ENCODE measurements around the gene AGAP3.

- TF ChIP-seq, protein P1, sequence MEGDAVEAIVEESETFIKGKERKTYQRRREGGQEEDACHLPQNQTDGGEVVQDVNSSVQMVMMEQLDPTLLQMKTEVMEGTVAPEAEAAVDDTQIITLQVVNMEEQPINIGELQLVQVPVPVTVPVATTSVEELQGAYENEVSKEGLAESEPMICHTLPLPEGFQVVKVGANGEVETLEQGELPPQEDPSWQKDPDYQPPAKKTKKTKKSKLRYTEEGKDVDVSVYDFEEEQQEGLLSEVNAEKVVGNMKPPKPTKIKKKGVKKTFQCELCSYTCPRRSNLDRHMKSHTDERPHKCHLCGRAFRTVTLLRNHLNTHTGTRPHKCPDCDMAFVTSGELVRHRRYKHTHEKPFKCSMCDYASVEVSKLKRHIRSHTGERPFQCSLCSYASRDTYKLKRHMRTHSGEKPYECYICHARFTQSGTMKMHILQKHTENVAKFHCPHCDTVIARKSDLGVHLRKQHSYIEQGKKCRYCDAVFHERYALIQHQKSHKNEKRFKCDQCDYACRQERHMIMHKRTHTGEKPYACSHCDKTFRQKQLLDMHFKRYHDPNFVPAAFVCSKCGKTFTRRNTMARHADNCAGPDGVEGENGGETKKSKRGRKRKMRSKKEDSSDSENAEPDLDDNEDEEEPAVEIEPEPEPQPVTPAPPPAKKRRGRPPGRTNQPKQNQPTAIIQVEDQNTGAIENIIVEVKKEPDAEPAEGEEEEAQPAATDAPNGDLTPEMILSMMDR (IDR thresholded peaks at IDR 0.05) = no peak
- TF ChIP-seq POLR2A (IDR thresholded peaks at IDR 0.05) = no peak
Observed at GRCh38 chr7:151148319-151149259, 62.3 kb downstream of the AGAP3 start.

Data from testis (tissue), 2 donors.